Right lung (tissue), 5 donors: ENCODE results near the gene ZFC3H1. TPM values are rescaled to one million over a fixed set of nuclear protein-coding genes. Genes with fewer than 3 reads are reported as not detected.

Source experiments
- DNase-seq, 2 donors: peaks; one replicate each; pipeline ENCODE4 v3.0.0-alpha.2; 2013
- polyA plus RNA-seq, 5 donors: library from polyadenylated mRNA; unstranded; fragments of 120-200 nt; gene quantifications; one replicate each; pipeline versions ENCODE4 v1.2.1 to v1.2.3, GENCODE V29; 2013; ENCODE audit warnings: inconsistent platforms in 1 of 5, low replicate concordance in 1 of 5; ENCODE audit not compliant: insufficient read length in 5 of 5, insufficient read depth in 1 of 5

Gene ZFC3H1
- polyA plus RNA-seq, 5 donors, result 60.0 to 93.6 (median 87.6) TPM

DNA sequence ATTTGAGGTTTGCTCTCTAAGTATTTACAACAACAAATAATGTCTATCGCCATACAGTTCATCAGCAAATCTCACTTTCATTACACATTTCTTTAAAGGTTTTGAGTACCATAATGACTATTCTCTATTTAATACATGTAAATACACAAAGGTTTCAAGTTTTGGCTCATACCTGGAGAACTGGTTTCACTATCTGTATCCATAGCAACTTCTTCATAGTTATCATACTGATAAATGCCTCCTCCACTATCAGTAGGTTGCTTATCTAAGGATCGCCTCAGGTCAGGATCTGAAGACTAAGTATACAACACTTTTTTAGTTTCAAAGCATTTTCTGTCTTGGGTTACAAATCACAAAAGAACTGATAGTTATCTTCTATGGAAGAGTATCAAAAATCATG lies 21.4 kb downstream of the ZFC3H1 start:
- DNase-seq, result no peak

- no peak for DNase-seq
Measured at GRCh38 chr12:71641390-71641789, 22.3 kb downstream of the ZFC3H1 start.

- no peak for DNase-seq
Measured at GRCh38 chr12:71640316-71640715, 23.3 kb downstream of the ZFC3H1 start.

DNA sequence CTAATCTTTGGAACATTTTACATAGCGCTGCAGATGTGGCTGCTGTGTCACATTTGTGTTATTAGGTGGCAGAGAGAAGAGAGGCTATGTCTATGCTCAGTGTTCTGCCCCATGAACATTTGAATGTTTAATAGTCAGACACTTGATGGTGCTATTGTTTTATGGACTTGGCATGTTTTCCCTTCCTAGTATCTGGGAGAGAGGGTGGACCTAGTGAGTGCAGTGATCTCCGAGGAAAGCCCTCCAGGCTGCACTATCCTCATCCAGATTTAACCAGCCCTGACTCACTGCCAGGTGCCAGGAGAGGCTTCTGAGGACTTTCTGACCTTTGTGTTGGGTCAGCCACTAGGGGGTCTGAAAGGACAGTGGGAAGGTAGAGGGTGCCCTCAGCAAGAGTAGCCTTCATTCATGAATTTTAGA lies 24.3 kb downstream of the ZFC3H1 start:
- no peak for DNase-seq

- DNase-seq, result no peak
Measured at GRCh38 chr12:71638499-71638898, 25.1 kb downstream of the ZFC3H1 start.

GRCh38 chr12:71636704-71637115 lies 26.9 kb downstream of the ZFC3H1 start:
- DNase-seq, result peak; percentile 13 to 38

DNA sequence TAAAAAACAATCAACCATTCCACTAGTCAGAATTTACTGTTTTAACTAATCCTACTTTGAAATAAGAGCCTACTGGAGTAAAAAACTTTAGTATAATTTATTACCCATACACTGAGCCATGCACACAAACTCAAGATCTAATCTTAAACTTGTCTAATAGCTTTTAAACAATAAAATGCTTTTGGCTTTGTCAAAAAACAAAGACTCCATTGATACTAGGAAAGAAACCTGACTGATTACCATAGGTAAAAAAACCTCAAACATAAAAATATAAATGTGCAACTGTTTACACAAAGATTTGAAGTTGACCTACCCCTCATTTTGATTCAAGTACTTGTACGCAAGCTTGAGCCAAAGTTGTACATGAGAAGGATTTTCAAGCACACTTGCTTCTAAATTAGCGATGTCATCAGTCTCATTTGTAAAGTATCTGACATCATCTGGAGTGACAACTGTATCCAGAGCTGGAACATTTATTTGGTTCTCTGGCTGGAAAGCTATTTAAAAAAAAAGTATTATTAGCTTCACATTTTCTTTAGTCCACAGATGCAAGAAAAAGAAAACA lies 36.1 kb downstream of the ZFC3H1 start:
- no peak for DNase-seq

DNA sequence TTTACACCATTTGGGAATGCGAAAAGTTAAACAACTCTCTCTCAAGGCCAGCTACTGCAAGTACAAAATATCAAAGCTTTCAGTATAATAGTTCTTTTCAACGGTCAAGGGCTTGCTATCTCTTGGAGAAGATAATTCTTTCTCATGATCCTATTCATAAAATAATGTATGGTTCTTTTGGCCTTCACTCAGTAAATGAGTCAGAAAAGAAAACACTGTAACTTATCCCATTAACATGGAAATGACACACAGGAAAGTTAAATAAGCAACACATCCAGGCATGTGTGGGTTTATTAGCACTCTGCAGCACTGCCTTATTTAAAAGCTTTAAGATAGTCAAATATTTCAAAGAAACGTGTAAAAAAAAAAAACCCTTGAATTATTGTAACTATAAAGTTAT lies 36.9 kb downstream of the ZFC3H1 start:
- no peak for DNase-seq

DNA sequence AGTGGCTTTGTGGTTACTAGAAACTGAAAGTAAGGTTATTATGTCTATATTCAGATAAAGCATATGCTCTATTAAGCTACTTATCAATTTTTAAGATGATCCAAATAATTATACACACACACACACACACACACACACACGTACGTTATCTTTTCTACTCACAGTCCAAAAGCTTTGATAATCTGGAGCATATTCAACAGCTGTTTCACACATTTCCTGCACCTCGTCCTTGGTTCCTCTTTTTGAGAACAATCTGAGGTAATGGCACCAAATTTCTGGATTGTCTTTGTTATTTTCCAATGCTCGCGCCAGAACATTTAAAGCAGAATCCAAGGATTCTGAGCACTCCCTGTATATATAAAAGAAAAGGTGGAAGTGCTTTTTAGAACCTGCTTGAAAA lies 37.5 kb downstream of the ZFC3H1 start:
- no peak for DNase-seq

- DNase-seq, result no peak
Measured at GRCh38 chr12:71625476-71625875, 38.2 kb downstream of the ZFC3H1 start.

GRCh38 chr12:71621938-71622337 lies 41.7 kb downstream of the ZFC3H1 start:
- no peak for DNase-seq

GRCh38 chr12:71610031-71610795 lies 53.4 kb downstream of the ZFC3H1 start:
- DNase-seq, result no peak

GRCh38 chr12:71607494-71608330 lies 55.9 kb downstream of the ZFC3H1 start:
- no peak for DNase-seq

DNA sequence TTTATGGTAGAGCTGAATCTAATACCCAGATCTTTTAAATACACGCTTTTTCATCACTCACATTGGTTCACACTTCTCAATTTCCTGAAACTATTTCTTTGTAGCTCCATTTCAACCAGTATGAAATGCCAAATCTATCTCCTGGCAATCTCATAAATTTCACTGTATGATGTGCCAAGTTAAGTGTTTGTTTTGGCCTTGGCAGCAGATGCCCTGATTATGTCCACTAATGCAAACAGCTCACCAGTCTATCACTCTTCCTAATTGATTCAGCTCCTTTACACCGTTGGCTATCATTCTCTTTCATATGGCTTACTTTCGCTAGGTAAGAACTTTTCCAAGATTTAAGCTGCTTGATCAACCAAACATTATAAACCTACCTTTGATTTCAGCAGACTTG lies 58.6 kb downstream of the ZFC3H1 start:
- no peak for DNase-seq

DNA sequence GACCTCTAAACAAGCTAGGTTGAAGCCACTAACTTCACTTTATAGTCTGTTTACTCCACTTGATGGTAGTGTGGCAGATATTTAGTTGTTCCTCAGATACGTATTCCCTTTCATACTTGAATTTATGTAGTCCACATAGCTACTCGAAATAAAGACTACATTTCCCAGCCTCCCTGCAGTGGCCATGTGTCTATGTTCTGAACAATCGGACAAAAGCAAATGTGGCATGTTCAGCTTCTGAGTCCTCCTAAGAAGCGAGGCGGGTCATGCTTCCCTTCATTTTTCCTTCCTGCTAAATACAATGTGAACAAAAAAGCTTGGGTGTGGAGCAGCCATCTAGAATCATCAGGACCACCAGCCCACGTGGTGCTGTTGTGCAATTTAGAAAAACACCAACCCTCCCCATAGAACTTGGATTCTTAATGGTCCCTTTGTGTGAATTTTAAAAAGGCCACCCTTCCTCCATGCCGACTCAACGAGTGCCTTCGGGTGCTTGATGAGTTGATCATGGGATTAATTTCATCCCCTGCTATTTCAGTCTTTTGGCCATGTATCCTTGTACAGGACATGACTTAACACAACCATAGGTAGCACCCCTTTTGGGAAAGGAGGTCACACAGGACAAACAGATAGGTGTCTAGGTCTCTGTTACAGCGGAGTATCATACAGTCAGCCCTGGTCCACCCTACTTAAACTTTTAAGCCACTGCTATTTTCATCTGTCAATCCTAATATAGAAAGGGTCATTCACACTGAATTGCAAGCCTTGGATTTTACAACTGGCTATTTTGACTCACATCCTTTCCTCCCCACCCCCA lies 60.7 kb downstream of the ZFC3H1 start:
- DNase-seq, result no peak

- DNase-seq, result no peak
Measured at GRCh38 chr12:71601546-71601945, 62.1 kb downstream of the ZFC3H1 start.

GRCh38 chr12:71599210-71599609 lies 64.4 kb downstream of the ZFC3H1 start:
- no peak for DNase-seq

- DNase-seq, result no peak
Measured at GRCh38 chr12:71594214-71594948, 69.3 kb downstream of the ZFC3H1 start.

DNA sequence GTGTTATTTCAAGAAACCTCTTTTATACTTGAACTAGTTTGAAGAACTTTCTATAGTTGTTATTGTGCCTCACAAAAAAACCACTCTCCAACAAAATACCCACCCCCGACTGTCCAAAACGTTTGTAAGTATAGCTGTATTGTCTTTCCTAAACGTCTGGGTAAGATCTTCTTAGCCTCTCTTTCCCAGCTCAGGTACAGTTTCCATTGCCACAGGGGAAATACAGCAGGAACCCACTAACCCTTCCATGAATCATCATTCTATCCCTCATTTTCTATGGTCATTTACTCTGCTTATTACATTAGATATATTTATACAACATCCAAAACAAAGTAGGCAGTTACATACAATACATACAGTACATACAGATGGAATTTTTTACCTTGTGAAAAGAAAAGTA lies 70.8 kb downstream of the ZFC3H1 start:
- DNase-seq, result no peak

DNA sequence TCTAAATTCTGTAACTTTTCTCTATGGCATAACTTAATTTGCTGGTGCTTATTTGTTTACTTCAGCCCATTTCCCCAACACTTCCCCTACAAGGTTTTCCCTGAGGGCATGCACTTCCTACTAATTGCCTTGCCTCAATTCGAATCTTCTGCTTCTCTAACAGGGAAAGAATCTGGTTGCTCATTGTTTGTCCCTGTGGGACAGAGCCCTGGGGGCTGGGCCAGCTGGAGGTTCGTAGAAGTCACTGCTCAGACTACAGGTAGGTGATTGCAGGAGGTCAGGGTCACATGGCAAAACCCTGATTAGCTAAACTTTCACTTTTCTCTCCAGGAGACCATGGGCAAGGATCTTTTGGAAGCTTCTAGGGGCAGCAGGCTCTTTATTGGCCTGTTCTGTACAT lies 72.0 kb downstream of the ZFC3H1 start:
- DNase-seq, result no peak

DNA sequence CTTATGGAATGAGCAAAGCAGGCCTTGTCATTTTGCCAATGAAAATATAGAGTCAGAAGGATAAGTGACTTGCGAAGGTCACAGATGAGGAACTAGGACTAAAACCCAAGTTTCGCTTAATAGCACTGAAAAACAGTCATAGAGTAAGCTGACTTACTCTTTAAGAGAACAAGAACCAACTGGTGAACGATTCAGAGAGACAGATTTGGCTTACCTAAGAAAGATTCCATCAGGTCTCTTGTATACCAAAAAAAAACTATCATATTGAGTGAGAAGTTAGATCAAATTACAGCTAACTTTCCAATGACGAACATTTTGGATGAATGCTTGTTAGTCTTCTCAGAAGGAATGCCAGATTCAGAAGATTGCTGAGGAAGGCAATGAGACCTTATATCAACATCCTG lies 74.2 kb downstream of the ZFC3H1 start:
- no peak for DNase-seq
